SHP77 treated with DMSO at 0.1 percent for 48 hours (cell line): ENCODE results near the gene POLN.

Source experiments
- DNase-seq: peaks from one replicate; lab custom pipeline; 2025; lab: John Stamatoyannopoulos, UW

Gene POLN

GRCh38 chr4:2059046-2059725 is 182.7 kb downstream of the POLN start, which contains the start of gene NAT8L:
NAT8L (plus strand) TSS chr4:2059327; CDS start chr4:2059512, 185 bp downstream.
- no peak for DNase-seq

DNA sequence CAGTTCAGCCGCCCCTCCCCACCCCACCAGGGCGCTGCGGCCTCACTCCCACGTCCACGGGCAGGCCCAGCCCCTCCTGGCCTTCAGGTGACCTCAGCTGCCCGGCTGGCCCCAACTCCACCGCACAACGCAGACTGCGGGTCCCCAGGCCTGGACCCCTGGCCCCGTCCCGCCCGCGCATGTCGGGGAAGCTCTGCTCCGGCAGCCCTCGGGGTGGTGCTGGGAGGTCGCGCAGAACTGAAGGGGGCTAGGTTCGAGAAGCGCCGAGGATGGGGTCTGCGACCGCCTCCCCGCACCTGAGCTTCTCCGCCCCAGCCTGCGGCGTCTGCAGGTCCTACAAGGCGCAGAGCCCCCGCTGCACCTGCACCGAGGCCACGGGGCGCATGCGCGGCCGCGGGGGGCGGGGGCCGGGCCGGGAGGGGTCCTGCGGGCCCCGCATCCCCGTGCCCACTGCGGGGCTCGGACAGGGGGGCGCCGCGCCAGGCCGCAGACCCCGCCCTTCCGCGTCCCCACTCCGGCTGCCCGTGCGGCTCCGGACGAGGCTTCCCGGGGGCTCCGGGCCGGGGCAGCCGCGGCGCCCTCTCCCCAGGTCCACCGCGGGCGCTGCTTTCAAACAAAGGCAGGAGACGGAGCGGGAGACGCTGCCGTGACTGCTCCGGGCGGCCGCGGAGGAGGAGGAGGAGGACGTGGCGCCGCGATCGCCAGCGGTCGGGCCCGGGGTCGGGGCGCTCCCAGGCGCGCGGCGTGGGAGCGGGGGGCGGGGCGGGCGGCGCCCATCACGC is 183.5 kb downstream of the POLN start:
- no peak for DNase-seq

DNA sequence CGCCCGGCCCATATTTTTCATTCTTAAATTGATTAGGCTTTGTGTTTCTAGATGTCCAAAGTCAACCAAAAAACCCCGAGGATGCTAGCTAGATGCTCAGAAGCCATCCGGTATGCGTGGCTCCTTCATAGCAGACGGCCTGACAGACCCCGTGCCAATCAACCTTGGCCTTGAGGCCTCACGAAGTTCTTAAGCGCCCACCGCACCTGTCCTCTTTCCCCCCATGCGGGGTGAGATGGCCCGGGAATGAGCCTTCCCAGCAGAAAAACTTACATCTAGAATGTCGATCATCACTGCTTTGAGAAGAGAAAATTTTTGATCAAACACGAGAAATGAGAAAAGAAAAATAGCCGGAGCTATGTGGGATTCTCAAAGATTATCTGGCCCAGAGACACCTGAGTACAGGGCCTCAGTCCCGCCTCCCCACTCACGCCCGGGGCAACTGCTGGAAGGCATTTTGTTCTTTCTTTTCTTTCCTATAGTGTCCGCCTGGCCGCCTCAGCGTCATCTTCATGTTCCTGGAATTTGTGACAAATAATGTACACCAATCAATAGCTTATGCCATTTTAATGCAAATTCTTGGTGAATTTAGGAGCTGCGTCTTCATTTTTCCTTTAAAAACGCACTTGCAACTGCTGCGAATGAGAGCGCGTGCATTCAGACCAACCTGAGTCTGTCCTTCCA is 184.4 kb downstream of the POLN start:
- DNase-seq = no peak

GRCh38 chr4:2054217-2054616 is 187.7 kb downstream of the POLN start:
- no peak for DNase-seq

- no peak for DNase-seq
Observed at GRCh38 chr4:2051086-2051485, 190.8 kb downstream of the POLN start.

GRCh38 chr4:2049811-2050210 is 192.1 kb downstream of the POLN start:
- no peak for DNase-seq

- no peak for DNase-seq
Observed at GRCh38 chr4:2049381-2049780, 192.5 kb downstream of the POLN start.

DNA sequence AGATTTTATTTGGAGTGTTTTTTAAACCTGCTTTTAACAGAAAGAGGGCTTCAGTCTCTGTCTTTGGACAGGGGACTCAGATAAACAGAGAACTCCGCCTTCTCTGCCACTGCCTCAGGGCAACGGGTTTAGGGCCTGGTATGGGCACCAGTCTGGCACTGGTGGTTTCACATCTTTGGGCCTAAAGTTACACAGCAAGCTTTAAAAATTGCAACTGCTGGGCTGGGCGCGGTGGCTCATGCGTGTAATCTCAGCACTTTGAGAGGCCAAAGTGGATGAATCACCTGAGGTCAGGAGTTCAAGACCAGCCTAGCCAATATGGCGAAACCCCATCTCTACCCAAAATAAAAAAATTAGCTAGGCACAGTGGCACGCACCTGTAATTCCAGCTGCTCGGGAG is 193.1 kb downstream of the POLN start:
- DNase-seq = no peak

GRCh38 chr4:2047781-2048581 is 193.9 kb downstream of the POLN start:
- DNase-seq = no peak

GRCh38 chr4:2047031-2047660 is 194.8 kb downstream of the POLN start:
- no peak for DNase-seq

DNA sequence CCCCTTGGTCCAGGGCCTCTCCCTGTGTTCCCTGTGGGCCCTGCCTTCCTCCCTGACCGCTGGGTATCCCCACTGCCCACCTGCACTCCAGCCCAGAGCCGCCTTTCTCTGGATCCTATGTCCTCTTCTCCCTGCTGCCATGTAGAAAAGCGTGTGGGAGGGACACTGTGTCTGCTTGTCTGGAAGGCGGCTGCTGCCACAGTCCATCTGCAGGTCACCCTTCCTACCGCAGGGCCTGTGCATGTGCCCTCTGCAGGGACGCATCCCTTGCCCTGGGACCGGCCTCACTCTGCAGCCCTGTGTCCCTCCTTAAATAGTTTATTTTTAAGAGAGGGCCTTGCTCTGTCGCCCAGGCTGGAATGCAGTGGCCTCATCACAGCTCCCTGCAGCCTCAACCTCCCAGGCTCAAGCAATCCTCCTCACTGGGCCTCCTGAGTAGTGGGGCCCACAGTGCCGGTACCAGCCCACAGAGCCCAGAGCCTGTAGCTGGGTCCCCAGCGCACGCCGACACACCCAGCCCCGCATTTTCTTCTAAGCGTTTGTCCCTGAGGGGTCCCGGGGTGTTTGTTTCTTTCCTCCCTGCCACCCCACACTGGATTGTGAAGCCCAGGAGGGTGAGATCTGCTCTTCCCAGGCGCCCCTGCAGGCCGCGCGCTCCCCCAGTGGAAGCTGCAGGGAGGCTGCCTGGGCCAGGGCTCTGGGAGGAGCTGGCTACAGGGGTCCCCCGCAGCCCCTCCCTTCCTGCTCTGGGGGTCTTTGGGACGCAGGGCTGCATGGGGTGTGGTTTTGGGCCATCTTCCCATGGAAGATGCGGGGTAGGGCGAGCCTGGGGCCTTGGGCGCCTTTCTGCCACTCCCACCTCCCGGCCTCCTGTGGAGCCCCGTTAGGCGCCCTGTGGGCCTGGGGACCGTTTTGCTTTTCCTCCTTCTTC is 195.6 kb downstream of the POLN start:
- DNase-seq = no peak

- DNase-seq = no peak
Observed at GRCh38 chr4:2045518-2045951, 196.4 kb downstream of the POLN start.

DNA sequence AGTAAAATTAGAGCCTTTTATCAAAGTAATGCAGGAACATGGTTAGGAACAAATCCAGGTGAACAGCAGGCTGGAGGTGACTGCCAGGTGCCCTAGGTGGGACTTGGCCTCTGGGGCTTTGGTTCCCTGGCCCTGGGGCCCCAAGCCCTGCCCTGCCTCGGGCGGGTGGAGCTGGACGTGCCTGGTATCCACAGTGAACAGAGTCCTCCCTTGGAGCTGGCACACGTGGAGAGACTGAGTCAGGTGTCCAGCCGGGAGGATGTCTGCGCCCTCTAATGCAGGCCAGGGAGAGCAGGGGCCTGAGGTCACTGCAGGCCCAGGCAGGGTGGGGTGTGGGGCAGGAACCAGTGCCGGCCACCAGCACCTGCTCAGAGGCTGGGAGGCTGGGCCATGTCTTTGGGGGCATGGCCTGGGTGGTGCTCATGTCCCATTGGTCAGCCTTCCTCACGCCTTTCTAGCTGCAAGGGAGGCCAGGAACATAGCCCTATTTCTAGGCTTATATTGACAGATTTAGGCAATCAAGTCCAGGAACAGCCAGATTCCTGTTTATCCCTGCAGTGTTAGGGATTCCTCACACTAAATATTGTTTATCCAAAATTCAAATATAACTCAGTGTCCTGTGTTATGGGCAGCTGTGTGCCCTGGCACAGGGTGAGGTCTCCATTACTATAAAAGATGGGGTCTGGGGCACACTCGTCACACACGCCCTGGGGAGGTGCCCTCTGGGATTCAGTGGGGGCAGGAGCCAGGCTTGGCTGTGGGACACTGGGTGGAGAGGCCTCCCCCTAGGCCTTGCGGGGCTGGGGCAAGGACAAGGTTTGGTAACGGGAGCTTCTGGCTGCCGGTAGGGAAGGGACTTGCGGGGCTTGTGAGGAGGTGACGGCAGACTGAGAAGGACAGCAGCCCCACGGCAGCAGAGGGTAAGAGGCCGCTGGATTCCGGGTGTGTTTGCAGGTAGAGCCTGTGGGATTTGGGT is 197.1 kb downstream of the POLN start:
- no peak for DNase-seq

DNA sequence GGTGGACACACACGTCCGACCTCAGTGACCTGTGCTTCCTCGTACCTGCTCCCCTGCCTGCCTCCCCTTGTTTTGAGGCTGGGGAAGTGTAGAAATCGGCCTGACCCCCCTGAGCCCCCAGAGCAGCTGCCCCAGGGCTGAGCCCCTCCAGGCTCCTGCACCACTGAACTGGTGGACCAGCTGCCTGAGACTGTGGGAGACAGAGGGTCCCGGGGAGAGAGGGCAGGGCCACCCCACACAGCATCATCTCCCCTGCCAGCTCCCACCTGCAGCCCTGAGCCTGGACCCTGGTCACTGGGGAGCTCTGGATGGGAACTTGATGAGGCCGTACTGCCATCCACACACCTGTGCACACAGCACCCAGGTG is 197.8 kb downstream of the POLN start:
- no peak for DNase-seq

DNA sequence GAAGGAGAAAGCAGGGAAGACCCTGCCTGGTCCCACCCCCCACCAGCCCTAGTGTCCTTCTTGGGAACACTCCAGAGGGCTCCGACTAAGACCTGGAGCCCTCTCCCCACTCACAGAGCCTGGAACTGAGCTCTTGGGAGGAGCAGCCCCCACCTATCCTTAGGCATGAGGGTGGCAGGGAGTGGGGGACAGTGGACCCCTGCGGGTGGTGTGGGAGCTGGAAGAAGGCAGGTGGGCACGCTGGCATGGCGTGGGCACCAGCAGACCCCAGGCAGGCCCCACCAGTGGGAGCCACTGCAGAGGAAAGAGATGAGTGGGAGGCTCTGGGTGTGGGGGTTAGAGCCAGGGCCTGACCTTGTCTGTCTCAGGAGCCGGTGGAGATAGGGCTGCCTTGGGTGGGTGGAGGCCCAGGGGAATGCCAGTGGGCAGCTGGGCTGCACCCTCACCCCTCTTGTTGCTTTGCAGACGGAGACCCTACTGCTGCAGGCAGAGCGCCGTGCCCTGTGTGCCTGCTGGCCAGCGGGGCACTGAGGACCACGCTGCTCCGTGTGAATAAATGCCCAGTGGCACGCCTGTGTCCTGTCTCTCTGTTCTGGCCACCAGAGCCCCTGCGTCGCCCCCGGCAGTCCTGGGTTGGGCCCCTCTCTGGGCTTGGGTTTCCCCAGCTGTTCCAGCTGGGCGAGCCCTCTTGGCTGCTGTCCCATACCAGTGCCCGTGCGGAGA is 198.4 kb downstream of the POLN start:
- DNase-seq = no peak

DNA sequence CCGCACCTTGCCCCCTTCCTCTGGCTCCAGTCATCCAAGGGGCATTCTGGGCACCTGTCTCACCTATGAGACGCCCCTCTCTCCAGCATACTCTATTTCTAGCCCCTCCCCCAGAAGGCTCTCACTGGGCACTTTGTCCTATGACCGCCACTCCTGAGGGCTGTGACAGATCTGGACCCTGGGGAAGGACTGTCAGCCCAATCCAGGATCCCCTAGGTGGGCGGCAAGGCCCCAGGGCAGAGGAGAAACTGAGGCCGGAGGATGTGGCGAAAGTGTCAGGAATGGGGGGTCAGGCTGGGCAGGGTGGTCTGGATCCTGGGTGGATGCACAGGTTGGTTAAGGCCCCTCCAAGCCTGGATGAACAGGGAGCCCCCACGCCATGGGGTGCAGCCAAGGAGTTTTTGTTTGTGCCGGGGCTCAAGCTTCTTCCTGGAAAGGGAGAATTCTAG is 198.9 kb downstream of the POLN start:
- DNase-seq = no peak

GRCh38 chr4:2042204-2042946 is 199.5 kb downstream of the POLN start:
- DNase-seq = no peak
